IMR-90 (cell line): ENCODE measurements around the gene HRH3. TPM values are rescaled to one million over a fixed set of nuclear protein-coding genes. Genes with fewer than 3 reads are reported as not detected.

Experiments used
- ATAC-seq: fragments of 200-7000 bp; cut with Tn5 transposase; 2 replicates; pipeline ENCODE4 v1.9.1; 2020; ENCODE audit warnings: low read depth, mild to moderate bottlenecking, moderate library complexity
- BruUV-seq: library from RNA; stranded (reverse); fragments of 400-500 nt; replicated peaks from 2 replicates; lab custom pipeline; 2021; lab: Mats Ljungman, UMichigan
- CTCF ChIA-PET: fragments of 300-600 bp; formaldehyde crosslinking; extraction: SDS; loops from one replicate; lab custom pipeline; 2021; ENCODE audit warnings: antibody characterized with exemption; lab: Yijun Ruan, JAX
- POLR2A ChIA-PET: fragments of 300-600 bp; sonication (Branson Sonifier 250); formaldehyde crosslinking; loops from one replicate; lab custom pipeline; 2022; ENCODE audit warnings: antibody characterized with exemption; ENCODE audit not compliant: unreplicated experiment; lab: Charles Lee
- DNase-seq: peaks from one replicate; pipeline ENCODE4 v3.0.0; 2013
- H2AFZ ChIP-seq: replicated peaks from 2 replicates; pipeline ENCODE3; 2013; ENCODE audit warnings: low read length, mild to moderate bottlenecking; ENCODE audit not compliant: poor library complexity
- H2AK5ac ChIP-seq: 2 replicates; pipeline ENCODE4 v1.6.1; 2013; ENCODE audit warnings: low read depth, low read length, inconsistent platforms
- H2AK9ac ChIP-seq: replicated peaks from 2 replicates; pipeline ENCODE3; 2013; ENCODE audit warnings: mild to moderate bottlenecking, low read depth, low read length, moderate library complexity; ENCODE audit not compliant: poor library complexity
- H2BK120ac ChIP-seq: 2 replicates; pipeline ENCODE4 v1.6.1; 2013; ENCODE audit warnings: low read depth, low read length, inconsistent platforms
- H2BK15ac ChIP-seq: 3 replicates; pipeline ENCODE4 v1.6.1; 2013; ENCODE audit warnings: low read depth, low read length, inconsistent platforms
- H2BK20ac ChIP-seq: 2 replicates; pipeline ENCODE4 v1.6.1; 2013; ENCODE audit warnings: low read depth, mild to moderate bottlenecking, inconsistent platforms, low read length, moderate library complexity
- H2BK5ac ChIP-seq: 2 replicates; pipeline ENCODE4 v1.6.1; 2013; ENCODE audit warnings: mild to moderate bottlenecking, low read depth, low read length, inconsistent platforms; ENCODE audit not compliant: poor library complexity, severe bottlenecking
- H3K14ac ChIP-seq: replicated peaks from 2 replicates; pipeline ENCODE4 v1.6.1; 2013; ENCODE audit warnings: low read depth, low read length, inconsistent platforms
- H3K18ac ChIP-seq: 2 replicates; pipeline ENCODE4 v1.6.1; 2013; ENCODE audit warnings: low read depth, low read length, control low read depth
- H3K23ac ChIP-seq: 2 replicates; pipeline ENCODE4 v1.6.1; 2013; ENCODE audit warnings: low read depth, low read length, inconsistent platforms
- H3K27ac ChIP-seq: 2 replicates; pipeline ENCODE4 v1.5.1; 2013; ENCODE audit warnings: mild to moderate bottlenecking, control low read depth, low read length; ENCODE audit not compliant: insufficient read depth
- H3K27me3 ChIP-seq: 2 replicates; pipeline ENCODE4 v1.6.1; 2013; ENCODE audit warnings: low read length; ENCODE audit not compliant: control insufficient read depth, insufficient read depth
- H3K36me3 ChIP-seq: 2 replicates; pipeline ENCODE4 v1.6.1; 2013; ENCODE audit warnings: low read length, mixed read lengths; ENCODE audit not compliant: control insufficient read depth, insufficient read depth
- H3K4ac ChIP-seq: 2 replicates; pipeline ENCODE4 v1.6.1; 2013; ENCODE audit warnings: low read depth, low read length, inconsistent platforms
- H3K4me1 ChIP-seq: 2 replicates; pipeline ENCODE4 v1.6.1; 2013; ENCODE audit warnings: low read length, mixed read lengths; ENCODE audit not compliant: control insufficient read depth, insufficient read depth
- H3K4me2 ChIP-seq: 2 replicates; pipeline ENCODE4 v1.6.1; 2013; ENCODE audit warnings: low read depth, mild to moderate bottlenecking, control low read depth, low read length, moderate library complexity
- H3K4me3 ChIP-seq: 2 replicates; pipeline ENCODE4 v1.5.1; 2013; ENCODE audit warnings: low read depth, mild to moderate bottlenecking, control low read depth, low read length, moderate library complexity; ENCODE audit not compliant: insufficient read depth
- H3K56ac ChIP-seq: 2 replicates; pipeline ENCODE4 v1.6.1; 2013; ENCODE audit warnings: low read length, inconsistent platforms; ENCODE audit not compliant: insufficient read depth; ENCODE audit errors: extremely low read depth
- H3K79me1 ChIP-seq, 2 experiments: 2 replicates each; pipeline ENCODE4 v1.6.1; 2013; ENCODE audit warnings: low read length in 2 of 2, inconsistent platforms in 1 of 2, low read depth in 1 of 2
- H3K9ac ChIP-seq: 2 replicates; pipeline ENCODE4 v1.6.1; 2013; ENCODE audit warnings: low read depth, low read length, control low read depth
- H3K9me1 ChIP-seq: 2 replicates; pipeline ENCODE4 v1.6.1; 2013; ENCODE audit warnings: low read length, inconsistent platforms; ENCODE audit not compliant: insufficient read depth
- H3K9me3 ChIP-seq: 2 replicates; pipeline ENCODE4 v1.6.1; 2013; ENCODE audit warnings: low read length; ENCODE audit not compliant: control insufficient read depth, insufficient read depth
- H4K20me1 ChIP-seq: 2 replicates; pipeline ENCODE4 v1.6.1; 2013; ENCODE audit warnings: low read length, inconsistent platforms; ENCODE audit not compliant: insufficient read depth
- H4K5ac ChIP-seq: 2 replicates; pipeline ENCODE4 v1.6.1; 2013; ENCODE audit warnings: mild to moderate bottlenecking, low read depth, low read length, control low read depth
- H4K8ac ChIP-seq, 2 experiments: 2 replicates each; pipeline ENCODE4 v1.6.1; 2013; ENCODE audit warnings: low read depth in 2 of 2, low read length in 2 of 2, control low read depth in 1 of 2, inconsistent platforms in 1 of 2
- H4K91ac ChIP-seq: 2 replicates; pipeline ENCODE4 v1.6.1; 2013; ENCODE audit warnings: low read depth, low read length, inconsistent platforms; ENCODE audit not compliant: insufficient read depth
- BHLHE40 ChIP-seq: fragments of 150-350 bp; IDR thresholded peaks from 2 replicates; pipeline ENCODE4 v1.6.1; 2016; ENCODE audit warnings: mild to moderate bottlenecking, low read depth, low read length
- CEBPB ChIP-seq: IDR thresholded peaks from 2 replicates; pipeline ENCODE4 v1.6.1; 2012; ENCODE audit warnings: low read depth, low read length, improper control_type of control experiment
- CHD1 ChIP-seq: IDR thresholded peaks from 2 replicates; pipeline ENCODE4 v1.6.1; 2012; ENCODE audit warnings: low read depth, low read length, improper control_type of control experiment
- CTCF ChIP-seq: conservative IDR thresholded peaks from 2 replicates; pipeline ENCODE4 v1.5.1; 2012; ENCODE audit warnings: mild to moderate bottlenecking, low read depth, low read length, improper control_type of control experiment
- ELK1 ChIP-seq: fragments of 150-350 bp; IDR thresholded peaks from 2 replicates; pipeline ENCODE4 v1.6.1; 2016; ENCODE audit warnings: low read depth, mild to moderate bottlenecking, low read length, moderate library complexity, borderline replicate concordance
- FOS ChIP-seq: fragments of 150-350 bp; IDR thresholded peaks from 2 replicates; pipeline ENCODE4 v1.6.1; 2016; ENCODE audit warnings: low read depth, low read length
- MAFK ChIP-seq: IDR thresholded peaks from 2 replicates; pipeline ENCODE4 v1.6.1; 2012; ENCODE audit warnings: low read depth, low read length, improper control_type of control experiment
- MAZ ChIP-seq: IDR thresholded peaks from 2 replicates; pipeline ENCODE4 v1.6.1; 2012; ENCODE audit warnings: low read depth, mild to moderate bottlenecking, low read length, improper control_type of control experiment, moderate library complexity, borderline replicate concordance
- MXI1 ChIP-seq: IDR thresholded peaks from 2 replicates; pipeline ENCODE4 v1.6.1; 2012; ENCODE audit warnings: low read depth, mild to moderate bottlenecking, low read length, moderate library complexity, borderline replicate concordance
- NFE2L2 ChIP-seq: fragments of 150-350 bp; IDR thresholded peaks from 2 replicates; pipeline ENCODE4 v1.6.1; 2016; ENCODE audit warnings: low read depth, mild to moderate bottlenecking, low read length
- POLR2A ChIP-seq: IDR thresholded peaks from 2 replicates; pipeline ENCODE4 v1.6.1; 2012; ENCODE audit warnings: mild to moderate bottlenecking, low read depth, low read length
- RCOR1 ChIP-seq: IDR thresholded peaks from 2 replicates; pipeline ENCODE4 v1.6.1; 2012; ENCODE audit warnings: mild to moderate bottlenecking, low read length, improper control_type of control experiment; ENCODE audit not compliant: insufficient replicate concordance
- RFX5 ChIP-seq: IDR thresholded peaks from 2 replicates; pipeline ENCODE4 v1.8.0; 2012; ENCODE audit warnings: low read depth, mild to moderate bottlenecking, low read length, moderate library complexity
- SMC3 ChIP-seq: fragments of 150-350 bp; IDR thresholded peaks from 2 replicates; pipeline ENCODE4 v1.6.1; 2016; ENCODE audit warnings: low read depth, mild to moderate bottlenecking, antibody characterized with exemption, low read length, moderate library complexity
- WGBS, 2 experiments: methylation state at CpG; one replicate each; pipeline versions ENCODE4 v1.1.5 to v1.1.7; 2013; ENCODE audit warnings: missing lambda C conversion rate in 2 of 2; ENCODE audit not compliant: insufficient read length in 1 of 2; ENCODE audit errors: extremely low coverage in 2 of 2; 5-methylcytosine and 5-hydroxymethylcytosine counted together
- dilution Hi-C: fragments of 300-500 bp; cut with HindIII; formaldehyde crosslinking; loops from one replicate; pipeline ENCODE4 v1.14.3; 2018; ENCODE audit warnings: low sequenced_read_pairs; ENCODE audit not compliant: unreplicated experiment
- in situ Hi-C: fragments of 300-500 bp; cut with MboI; formaldehyde crosslinking; loops from 3 replicates; pipeline ENCODE4 v1.14.3; 2019; ENCODE audit warnings: low sequenced_read_pairs, inconsistent platforms, mixed read lengths
- intact Hi-C: fragments of 100-400 bp; cut with micrococcal nuclease; formaldehyde crosslinking; loops from 2 replicates; pipeline ENCODE4 v1.10.0; 2022
- polyA plus RNA-seq, 3 experiments: library from polyadenylated mRNA; depleted of rRNA; stranded (reverse); fragments of >200 nt; gene quantifications; 2 replicates each; pipeline ENCODE4 v1.2.3, GENCODE V29; 2012; ENCODE audit warnings: low replicate concordance in 1 of 3
- total RNA-seq: library from RNA; depleted of rRNA; stranded (reverse); fragments of >200 nt; gene quantifications from 2 replicates; pipeline ENCODE4 v1.2.3, GENCODE V29; 2012

HRH3 gene
- total and polyA plus RNA-seq, 2 of the 4 experiments (the other 2 are of a cell fraction): not detected

GRCh38 chr20:62268228-62268900 is 48.3 kb upstream of the HRH3 start:
- Histone ChIP-seq H3K4ac (no peak overlapping the region), H4K8ac (no peak overlapping the region), H2BK20ac (no peak overlapping the region), H3K18ac (no peak overlapping the region), H2BK120ac (no peak overlapping the region), H3K79me1 (peaks cover 17 to 20% of the 10 kb centered on the region in 2 experiments), H2BK15ac (no peak overlapping the region), H3K4me2 (no peak overlapping the region), H3K14ac (no peak overlapping the region), H2AK5ac (no peak overlapping the region), H2BK5ac (no peak overlapping the region), H3K9me3 (peaks cover 2% of the 10 kb centered on the region), H3K27ac (no peak overlapping the region), H2AK9ac (no peak overlapping the region), H3K27me3 (no peaks in the 10 kb centered on the region), H3K23ac (no peak overlapping the region), H3K4me1 (no peaks in the 10 kb centered on the region), H3K4me3 (no peak overlapping the region), H3K9ac (no peak overlapping the region), H3K36me3 (peaks cover 48% of the 10 kb centered on the region), H3K9me1 (no peaks in the 10 kb centered on the region), H4K5ac (no peak overlapping the region), H3K56ac (no peak overlapping the region), H2AFZ (no peak overlapping the region), H4K20me1 (peaks cover 9% of the 10 kb centered on the region), H4K91ac (no peak overlapping the region)
- CTCF ChIA-PET: interaction anchor here (0.6 kb wide), 1 partner anchor 31 kb away, joined by 3 read pairs; no protein-coding TSS in a partner anchor
- 80% methylated on average over 1 of the region's 7 CpGs; no CpG with 5 or more reads in 1 of the 2 experiments for WGBS, 2 experiments
- POLR2A ChIA-PET: no interaction called here
- TF ChIP-seq ELK1 (no peak), CEBPB (no peak), RCOR1 (no peak), SMC3 (no peak), BHLHE40 (no peak), CHD1 (no peak), FOS (no peak), POLR2A (no peak), MAFK (no peak), NFE2L2 (no peak), CTCF (no peak), MXI1 (no peak), RFX5 (no peak), MAZ (no peak)
- ATAC-seq (no peak), DNase-seq (no peak)
- intact Hi-C loops: no loop called here
- dilution Hi-C loops: no loop called here
- BruUV-seq: no TSS peak
- in situ Hi-C loops: no loop called here
